NCI-H1930 (cell line): ENCODE measurements around the gene LRP1.
"Not testable (repeated sequence)": the region's sequence is repeated elsewhere in the genome, so short reads cannot be mapped to it uniquely, and the experiment has no call there.

Source experiments
- DNase-seq, 2 experiments: peaks; one replicate each; lab custom pipeline; 2025; lab: John Stamatoyannopoulos, UW

The LRP1 gene

GRCh38 chr12:57112492-57113294 is 15.6 kb upstream of the LRP1 start:
- no peak for DNase-seq

- DNase-seq: no peak
Observed at GRCh38 chr12:57116580-57117281, 11.6 kb upstream of the LRP1 start.

GRCh38 chr12:57118711-57119271 is 9.5 kb upstream of the LRP1 start:
- no peak for DNase-seq

- no peak for DNase-seq
Observed at GRCh38 chr12:57119294-57120085, 8.8 kb upstream of the LRP1 start.

- DNase-seq: not testable (repeated sequence)
Observed at GRCh38 chr12:57120718-57121117, 7.6 kb upstream of the LRP1 start.

- DNase-seq: no peak
Observed at GRCh38 chr12:57123813-57124212, 4.5 kb upstream of the LRP1 start.

GRCh38 chr12:57124261-57124877 is 3.9 kb upstream of the LRP1 start:
- peak in 1 of 2 experiments; percentile 68 for DNase-seq

- no peak for DNase-seq
Observed at GRCh38 chr12:57126061-57126460, 2.2 kb upstream of the LRP1 start.

- no peak for DNase-seq
Observed at GRCh38 chr12:57126561-57126960, 1.7 kb upstream of the LRP1 start.

GRCh38 chr12:57127101-57127725 is 1.1 kb upstream of the LRP1 start:
- peak; percentile 53 to 71 for DNase-seq

GRCh38 chr12:57128519-57129247 is 400 bp downstream of the LRP1 start:
- no peak for DNase-seq

- DNase-seq: no peak
Observed at GRCh38 chr12:57129321-57129842, 1.1 kb downstream of the LRP1 start.

GRCh38 chr12:57129889-57130288 is 1.6 kb downstream of the LRP1 start:
- no peak for DNase-seq

- DNase-seq: no peak
Observed at GRCh38 chr12:57130941-57131340, 2.7 kb downstream of the LRP1 start.

GRCh38 chr12:57131896-57132744 is 3.8 kb downstream of the LRP1 start:
- DNase-seq: no peak

GRCh38 chr12:57133013-57133569 is 4.8 kb downstream of the LRP1 start:
- DNase-seq: no peak

- no peak for DNase-seq
Observed at GRCh38 chr12:57133916-57134315, 5.6 kb downstream of the LRP1 start.

GRCh38 chr12:57134949-57135348 is 6.7 kb downstream of the LRP1 start:
- DNase-seq: no peak
